ENCODE results near the gene ATP6V1E1.

ATP6V1E1 gene

DNA sequence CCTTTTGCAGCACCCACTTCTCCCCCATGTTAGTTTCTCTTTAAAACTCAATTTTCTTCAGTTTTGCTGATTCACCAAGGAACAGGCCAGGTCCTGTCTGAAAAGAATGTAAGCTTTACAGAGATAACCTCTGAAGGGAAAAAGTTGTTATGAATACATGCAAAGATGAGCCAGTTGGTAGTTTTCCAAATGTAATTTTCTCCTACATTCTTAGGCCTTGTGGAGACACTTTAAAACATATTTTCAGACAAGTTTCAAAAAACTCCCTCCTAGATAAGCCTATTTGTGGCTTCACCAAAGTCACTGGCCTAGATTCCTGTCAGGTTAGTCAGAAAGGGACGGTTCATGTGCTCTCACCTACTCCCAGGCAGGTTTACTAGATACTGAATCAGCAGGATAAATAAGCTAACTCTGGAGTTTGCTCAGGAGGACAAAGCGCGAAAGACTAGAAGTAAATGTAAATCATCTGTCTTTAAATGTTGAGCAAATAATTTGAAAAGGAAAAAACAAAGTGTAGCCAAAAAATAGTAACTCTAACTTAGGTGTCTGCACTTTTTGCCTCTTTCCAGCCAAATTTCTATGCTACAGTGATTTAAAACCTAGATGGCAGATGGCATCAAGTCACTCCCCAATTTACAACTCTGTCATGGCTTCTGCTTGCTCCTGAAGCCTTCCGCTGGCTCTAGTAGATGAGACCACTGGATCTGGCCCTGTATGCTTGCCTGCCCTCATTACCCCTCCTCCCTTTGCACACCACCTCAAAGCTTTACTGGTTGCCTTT is 4.9 kb upstream of the ATP6V1E1 start:
- DNase-seq: peak in 1 of 2 experiments; percentile 1

DNA sequence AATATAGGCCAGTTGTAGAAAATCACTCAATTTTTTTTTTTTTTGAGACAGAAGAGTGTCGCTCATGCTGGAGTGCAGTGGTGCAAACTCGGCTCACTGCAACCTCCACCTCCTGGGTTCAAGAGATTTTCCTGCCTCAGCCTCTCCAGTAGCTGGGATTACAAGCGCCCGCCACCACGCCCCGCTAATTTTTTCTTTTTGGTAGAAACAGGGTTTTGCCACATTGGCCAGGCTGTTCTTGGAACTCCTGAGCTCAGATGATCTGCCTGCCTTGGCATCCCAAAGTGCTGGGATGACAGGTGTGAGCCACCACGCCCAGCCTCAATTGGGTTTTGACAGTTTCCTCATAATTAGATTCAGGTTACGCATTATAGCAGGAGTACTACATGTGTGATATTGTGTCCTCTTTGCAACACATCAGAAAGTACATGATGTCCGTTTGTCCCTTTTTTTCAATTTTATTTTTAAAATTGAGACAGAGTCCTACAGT is 2.6 kb upstream of the ATP6V1E1 start:
- no peak for DNase-seq

DNA sequence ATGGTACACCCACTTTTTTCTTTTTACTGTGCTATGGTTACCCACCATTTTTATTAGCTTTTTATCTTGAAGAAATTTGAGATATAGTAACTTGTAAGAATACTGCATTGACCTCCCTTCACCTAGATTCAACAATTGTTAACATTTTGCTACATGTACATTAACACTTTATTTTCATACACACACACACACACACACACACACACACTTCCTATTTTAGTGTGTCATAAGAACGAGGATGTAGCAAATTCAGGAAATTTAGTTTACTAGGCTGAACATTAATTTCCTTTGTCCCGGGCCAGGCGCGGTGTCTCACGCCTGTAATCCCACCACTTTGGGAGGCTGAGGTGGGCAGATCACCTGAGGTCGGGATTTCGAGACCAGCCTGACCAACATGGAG is 1.1 kb upstream of the ATP6V1E1 start:
- no peak for DNase-seq

DNA sequence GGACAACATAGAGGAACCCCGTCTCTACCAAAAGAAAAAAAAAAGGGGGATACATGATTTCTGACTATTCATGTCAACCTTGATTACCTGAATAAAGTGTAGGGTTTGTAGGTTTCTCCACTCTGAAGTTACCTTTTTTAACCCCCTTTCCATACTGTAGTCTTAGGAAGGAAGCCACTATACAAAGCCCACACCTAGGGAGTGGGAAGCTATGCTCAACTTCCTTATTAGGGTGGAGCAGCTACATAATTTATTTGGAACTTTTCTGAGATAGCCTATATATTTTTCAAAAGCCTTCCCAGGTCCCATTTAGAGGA is 582 bp upstream of the ATP6V1E1 start:
- DNase-seq: no peak

DNA sequence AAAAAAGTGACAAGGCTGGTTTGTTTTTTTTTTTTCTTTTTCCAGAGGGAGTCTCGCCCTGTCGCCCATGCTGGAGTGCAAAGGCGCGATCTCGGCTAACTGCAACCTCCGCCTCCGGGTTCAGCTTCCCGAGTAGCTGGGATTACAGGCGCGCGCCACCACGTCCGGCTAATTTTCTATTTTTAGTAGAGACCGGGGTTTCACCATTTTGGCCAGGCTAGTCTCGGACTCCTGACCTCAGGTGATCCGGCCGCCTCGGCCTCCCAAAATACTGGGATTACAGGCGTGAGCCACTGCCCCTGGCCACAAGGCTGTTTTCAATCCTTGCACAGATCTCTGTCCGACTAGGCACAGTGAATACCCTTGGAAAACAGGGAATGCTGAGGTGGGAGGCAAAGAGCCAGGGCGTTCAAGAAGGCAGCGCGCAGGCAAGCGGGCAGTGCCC is 566 bp downstream of the ATP6V1E1 start:
- DNase-seq: no peak

DNA sequence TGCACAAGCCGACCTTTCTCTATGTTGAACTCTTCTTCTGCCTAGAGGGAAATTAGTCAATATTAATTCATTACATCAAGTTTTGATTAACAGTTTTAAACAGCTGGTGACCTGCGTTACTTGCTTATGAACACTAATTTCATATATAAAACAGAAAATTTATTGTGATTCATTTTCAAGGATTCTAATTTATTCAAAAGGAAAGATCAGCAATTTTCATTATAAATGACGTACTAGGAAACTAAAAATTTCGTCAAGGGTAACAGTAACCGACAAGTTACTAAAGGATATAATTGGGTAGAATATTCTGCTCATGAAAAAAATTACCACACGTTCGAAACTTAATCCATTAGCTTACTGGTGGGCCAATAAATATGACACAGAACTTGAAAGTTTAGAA is 15.3 kb downstream of the ATP6V1E1 start:
- DNase-seq: no peak

DNA sequence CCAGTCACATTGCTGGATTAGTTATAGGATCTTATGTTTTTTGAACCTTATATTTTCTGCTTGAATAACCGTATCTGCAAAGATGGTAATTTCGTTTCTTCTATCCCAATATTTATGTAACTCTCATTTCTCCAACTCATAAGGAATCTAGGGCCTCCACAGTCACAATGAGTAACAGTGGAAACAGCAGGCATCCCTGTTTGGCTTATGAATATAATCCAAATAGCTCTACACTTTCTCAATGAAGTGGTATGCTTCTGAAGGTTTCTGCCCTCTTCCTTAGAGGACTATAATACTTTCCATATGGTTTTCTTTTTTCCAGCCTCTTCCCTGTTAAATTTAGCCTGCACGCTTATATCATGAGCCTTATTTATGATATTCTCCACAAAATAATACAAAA is 16.5 kb downstream of the ATP6V1E1 start:
- DNase-seq: no peak

DNA sequence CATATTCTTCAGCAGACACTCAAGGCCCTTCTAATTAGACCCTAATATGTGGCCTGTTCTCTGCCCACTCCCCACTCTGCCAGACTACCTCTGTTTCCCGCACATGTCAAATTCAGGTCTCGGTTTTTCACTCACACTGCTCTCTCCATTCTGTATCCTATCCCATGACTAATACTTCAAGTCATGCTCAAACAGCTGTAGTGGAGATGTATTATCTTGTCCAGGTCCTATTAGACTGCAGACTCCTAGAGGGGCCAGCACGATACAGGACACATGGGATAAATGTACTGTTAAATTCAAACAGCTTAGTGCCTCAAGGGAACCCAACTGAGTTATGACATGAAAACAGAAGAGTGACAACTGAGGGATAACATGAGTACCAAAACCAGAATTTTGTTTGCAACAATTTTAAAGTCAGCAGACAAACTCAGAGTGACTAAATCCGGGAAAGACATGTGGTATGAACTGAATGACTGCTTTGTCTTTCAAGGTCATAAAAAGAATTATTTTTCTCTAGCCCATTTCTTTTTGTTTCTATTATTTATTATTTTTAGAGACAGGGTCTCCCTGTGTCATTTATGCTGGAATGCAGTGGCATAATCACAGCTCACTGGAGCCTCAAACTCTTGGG is 20.5 kb downstream of the ATP6V1E1 start:
- no peak for DNase-seq

DNA sequence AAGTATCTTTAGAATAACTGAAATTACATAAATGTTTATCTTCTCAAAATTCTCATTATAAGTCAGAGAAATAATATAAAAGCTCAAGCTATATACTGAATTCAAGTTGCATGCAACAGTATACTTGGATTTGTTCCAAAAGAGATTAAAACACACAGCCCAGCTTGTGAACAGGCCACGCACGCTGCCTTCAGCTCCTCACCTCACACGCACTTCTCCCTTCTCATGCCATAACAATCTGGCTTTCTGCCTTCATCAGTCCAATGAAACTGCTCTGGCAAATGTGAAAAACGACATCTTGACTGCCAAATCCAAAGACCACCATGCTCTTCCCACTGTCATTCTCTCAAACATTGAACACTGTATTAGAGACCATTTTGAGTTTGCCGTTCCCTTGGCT is 22.1 kb downstream of the ATP6V1E1 start:
- no peak for DNase-seq

DNA sequence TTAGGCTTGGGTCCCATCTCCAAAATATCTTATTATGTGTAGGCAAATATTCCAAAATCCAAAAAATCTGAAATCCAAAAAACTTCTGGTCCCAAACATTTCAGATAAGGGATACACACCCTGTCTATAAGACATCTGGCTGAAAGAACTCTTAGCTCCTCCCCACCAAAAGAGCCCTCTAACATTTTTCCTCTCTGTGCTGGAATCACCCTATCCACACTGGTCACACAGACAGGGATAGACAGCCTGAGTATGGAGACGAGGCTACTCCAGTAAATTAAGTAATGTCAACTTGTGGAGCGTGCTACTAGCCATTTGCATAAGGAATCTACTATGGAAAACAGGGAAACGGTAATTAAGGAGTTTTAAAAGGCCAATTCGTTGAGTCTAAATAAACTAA is 24.9 kb downstream of the ATP6V1E1 start:
- DNase-seq: no peak

DNA sequence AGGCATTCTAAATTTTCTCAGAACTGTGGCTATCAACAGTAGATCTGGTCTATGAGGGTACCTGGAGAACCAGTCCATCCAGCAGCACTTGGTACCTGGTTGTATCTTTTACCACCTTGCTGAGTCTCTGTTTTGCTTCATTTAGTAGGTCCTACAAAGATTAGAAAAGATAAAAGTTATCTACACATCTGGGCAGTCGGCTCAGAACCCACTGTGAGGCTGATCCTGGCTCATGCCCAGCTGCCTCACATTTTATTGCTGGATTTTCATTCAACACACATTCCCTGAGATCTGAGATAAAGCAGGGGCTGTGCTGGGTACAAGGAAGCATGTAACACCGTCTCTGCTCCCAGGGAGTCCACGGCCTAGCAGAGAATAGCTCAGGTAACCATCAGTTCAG is 27.5 kb downstream of the ATP6V1E1 start:
- DNase-seq: no peak

DNA sequence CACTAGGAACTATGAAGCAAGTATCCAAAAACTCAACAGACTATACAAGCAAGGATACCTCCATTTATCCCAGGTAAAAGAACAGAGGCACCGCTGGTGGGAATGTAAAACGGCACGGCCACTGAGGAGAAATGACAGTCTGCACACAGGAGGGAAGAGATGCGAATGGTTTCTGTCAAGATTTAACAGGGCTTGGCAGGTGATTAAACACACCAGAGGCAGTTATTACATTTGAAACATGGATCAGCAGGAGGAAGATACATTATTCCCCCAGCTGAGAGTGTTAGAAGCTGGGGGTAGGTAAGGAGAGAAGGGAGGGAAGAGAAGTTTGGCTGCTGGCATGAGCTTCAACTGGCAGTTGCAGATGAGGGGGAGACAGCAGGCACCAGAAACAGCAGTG is 30.2 kb downstream of the ATP6V1E1 start:
- no peak for DNase-seq

DNA sequence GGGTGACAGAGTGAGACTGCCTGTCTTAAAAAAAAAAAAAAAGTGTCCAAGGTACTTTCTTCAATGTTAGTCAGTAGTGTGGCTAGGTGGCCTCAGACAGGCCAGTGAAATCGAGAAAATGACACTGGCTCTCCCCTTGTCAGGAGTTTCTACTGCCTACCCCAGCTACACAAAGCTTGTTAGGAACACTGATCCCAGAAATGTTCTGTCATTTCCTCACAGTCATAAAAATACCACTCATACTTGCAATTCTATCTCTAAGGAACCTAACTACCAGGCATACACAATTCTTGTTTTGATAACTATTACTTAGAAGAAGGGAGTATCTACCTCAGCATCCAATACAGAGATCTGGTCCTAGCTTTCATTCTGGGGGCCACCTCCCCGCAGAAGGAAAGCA is 31.3 kb downstream of the ATP6V1E1 start:
- DNase-seq: no peak

DNA sequence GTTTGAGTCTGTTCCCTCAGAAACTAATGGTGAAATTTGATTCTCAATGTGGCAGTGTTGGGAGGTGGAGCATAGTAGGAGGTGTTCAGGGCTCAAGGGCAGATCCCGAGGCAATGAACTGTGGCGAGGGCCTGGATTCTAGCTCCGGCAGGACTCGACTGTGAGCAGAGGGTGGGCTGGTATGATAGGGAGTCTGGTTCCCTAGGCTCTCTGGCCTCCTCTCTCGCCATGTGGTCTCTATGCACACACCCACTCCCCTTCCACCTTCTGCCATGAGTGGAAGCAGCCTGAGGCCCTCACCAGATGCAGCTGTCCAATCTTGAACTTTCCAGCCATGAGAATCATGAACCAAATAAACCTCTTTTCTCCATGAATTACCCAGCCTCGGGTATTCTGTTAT is 32.3 kb downstream of the ATP6V1E1 start:
- no peak for DNase-seq

DNA sequence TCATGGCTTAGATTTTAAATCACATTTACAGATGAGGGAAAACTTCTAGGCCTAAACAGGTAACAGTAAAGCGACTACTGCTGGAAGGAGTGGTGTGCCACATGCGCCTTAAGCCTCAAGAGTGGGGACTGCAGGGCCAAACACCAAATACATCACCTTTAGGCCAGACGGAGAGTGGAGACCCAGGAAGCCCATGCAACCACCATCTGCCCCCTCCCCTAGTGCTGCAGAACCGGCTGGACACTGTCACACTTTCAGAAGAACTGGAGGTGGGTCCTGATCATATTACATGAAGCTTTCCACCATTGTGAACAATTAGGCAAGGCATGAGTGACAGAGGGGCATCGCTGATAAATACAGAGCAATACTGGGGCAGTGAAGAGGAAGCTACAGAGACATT is 36.3 kb downstream of the ATP6V1E1 start:
- DNase-seq: no peak

DNA sequence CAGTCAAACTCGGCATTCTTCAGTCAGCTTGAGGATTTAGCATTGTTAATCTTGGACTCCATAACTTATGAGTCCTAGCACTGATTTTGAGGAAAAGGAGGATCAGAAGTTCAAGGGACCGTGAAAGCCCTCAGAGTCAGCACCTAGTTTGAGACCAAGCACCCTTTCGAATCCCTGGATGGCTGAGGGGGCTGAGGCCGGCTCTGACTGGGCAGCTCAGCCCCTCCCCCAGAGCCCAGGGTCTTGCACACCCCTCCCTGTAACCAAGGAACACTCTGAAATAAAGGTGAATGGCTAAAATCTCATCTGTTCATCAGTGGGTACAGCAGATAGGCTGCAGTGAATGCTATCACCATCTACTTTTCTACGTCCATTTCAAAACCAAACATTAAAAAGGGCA is 38.0 kb downstream of the ATP6V1E1 start:
- DNase-seq: no peak

DNA sequence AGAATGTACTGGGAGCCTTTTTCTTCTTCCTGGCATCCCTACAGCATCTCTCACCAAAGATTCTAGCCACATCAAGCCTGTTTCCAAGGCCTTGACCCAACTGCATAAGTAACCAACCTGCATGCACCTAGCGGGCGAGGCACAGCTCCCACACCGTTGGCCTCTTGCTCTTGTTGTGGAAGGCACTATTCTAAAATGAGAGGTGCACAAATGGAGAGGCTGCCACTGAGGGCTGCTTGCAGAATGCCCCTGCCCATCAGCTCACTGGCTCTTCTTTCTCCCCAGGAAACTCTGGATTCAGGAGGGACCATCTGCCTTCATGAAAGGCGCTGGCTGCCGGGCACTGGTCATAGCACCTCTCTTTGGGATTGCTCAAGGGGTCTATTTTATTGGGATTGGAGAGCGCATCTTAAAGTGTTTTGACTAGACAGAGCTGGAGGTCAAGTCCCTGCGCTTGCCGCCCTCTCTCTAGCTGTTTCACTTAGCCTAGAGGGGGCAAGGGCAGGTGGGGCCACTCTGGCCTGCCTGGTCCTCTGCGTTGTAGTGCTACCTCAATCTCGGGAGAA is 38.7 kb downstream of the ATP6V1E1 start:
- DNase-seq: no peak

DNA sequence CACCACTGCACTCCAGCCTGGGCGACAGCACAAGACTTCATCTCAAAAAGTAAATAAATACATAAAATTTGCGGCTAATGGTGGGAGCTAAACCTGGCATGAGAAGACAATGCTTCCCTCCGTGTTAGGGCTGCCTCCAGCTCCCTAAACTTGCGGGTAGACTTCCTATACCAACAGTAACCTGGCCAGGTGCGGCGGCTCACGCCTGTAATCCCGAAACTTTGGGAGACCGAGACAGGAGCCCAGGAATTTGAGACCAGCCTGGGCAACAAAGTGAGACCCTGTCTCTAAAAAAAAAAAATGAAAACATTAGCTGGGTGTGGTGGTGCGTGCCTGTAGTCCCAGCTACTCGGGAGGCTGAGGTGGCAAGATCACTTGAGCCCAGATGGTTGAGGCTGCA is 39.9 kb downstream of the ATP6V1E1 start:
- no peak for DNase-seq

DNA sequence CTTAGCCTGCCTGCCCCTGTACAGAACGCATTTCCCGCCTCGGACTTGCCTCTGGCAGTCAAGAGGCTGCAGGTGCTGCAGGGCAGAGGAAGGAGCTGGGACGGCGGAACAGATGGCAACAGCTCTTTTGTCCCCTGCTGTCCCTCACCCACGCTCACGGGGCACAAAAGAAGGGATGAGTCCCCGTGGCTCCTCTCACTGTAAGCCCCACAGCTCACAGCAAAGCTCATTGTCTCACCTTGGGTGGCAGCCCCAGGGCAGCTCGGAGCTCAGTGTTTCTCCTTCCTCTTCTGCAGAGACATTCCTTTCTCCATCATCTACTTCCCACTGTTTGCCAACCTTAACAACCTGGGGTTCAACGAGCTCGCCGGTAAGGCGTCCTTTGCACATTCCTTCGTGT is 40.9 kb downstream of the ATP6V1E1 start:
- DNase-seq: no peak

DNA sequence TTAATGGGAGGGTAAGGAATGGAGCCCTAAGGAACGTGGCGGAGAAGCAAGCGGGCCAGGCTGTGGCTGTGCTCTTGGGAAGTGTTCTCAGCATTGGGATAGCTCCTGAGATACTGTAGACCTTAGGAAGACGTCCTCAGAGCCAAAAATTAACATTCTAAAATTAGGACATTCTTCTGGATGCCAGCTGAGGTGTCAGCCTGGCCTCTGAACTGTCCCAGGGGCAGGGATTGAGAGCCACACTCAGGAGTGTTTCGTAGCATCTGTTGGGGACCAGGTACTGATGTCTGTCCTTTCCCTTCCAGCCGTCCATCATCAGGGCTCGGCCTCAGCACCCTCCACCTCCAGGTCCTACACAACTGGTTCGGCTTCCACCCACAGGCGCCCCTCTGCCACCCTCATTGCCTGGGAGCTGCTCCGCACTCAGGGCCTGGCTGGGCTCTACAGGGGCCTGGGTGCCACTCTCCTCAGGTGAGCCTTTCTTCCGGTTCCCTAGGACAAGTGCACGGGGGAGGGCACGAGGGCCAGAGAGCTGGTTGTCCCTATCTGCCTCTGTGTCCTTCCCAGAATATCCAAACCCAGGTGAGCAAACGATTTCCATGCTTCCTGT is 41.6 kb downstream of the ATP6V1E1 start:
- DNase-seq: no peak

DNA sequence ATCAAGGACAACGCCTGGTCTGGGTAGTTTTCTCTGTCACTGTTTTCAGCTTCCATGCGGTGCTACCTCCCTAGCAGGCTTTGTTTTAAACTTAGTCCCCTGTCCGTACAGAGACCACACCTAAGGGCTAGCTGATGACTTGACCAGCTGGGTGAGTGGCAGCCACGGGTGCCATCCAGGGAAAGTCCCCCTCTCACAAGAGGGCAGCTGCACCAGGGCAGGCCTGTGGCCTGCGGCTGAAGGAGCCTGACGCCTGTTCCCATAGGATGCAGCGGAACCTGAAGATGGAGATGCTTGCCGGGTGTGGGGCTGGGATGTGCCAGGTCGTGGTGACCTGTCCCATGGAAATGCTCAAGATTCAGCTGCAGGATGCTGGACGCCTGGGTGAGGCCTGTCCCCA is 45.4 kb downstream of the ATP6V1E1 start:
- no peak for DNase-seq

DNA sequence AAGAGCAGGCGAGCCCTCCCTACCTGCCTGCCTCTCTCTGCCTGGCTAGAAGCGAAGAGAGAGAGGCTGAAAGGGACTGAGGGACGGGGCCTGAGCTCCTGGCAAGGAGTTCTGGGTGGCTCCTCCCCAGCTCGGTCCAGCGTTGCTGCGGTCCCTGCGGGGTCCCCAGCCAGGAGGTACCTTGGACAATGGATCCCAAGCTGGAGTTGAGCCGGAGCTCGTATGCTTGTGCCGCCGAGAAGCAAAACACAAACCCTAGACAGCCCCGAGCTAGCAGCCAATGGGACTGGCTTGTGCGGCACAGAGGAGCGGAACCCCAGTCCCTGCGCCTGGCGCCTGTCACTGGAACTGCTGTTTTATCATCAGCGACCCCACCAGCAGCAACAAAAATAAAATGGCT is 46.9 kb downstream of the ATP6V1E1 start:
- DNase-seq: no peak

DNA sequence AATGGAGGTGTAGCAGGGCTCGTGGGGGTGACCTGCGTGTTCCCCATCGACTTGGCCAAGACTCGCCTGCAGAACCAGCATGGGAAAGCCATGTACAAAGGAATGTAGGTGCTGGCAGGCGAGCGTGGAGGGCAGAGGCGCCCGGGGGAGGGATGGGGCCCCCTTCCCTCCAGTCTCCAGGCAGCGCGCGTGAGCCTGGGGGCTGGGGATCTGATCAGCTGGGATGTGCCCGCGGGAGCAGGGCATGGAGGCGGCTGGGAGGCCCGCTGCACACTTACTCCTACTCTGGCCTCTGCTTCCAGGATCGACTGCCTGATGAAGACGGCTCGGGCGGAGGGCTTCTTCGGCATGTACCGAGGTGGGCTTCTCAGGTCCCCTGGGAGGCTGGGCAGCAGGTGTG is 47.5 kb downstream of the ATP6V1E1 start:
- DNase-seq: no peak

DNA sequence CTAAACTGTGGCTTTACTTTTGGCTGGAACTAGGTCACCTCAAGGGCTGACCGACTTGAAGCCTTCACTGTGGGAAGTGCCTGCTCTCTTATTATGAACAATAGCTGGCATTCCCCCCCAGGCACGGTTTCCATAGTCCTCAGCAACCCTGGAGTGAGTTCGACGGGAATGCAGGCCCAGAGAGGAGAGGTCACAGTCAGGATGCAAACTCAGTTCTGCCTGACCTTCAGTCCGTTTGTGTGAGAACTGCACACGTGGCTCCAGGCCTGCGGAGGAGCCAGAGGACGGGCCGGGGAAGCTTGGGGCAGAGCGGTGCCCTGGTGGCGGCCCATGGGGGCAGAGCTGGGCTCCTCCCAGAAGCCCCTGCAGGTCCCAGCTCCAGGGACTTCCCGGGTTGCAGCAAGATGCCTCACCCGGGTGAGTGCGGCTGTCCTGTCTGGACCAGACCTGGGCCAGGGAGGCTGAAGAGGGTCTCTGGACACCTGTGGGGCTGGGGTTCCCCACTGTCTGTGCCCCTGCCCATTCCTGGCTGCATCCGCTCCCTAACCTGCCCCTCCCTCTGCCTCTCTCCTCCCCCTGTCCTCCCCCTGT is 48.0 kb downstream of the ATP6V1E1 start:
- no peak for DNase-seq
